ENCODE data around the gene ICA1.
"Not testable (repeated sequence)": the region's sequence is repeated elsewhere in the genome, so short reads cannot be mapped to it uniquely, and the experiment has no call there.

Gene ICA1

GRCh38 chr7:8111282-8111960 is 150.5 kb downstream of the ICA1 start:
- no peak for DNase-seq (ENCODE audit: insufficient read length, low spot score)
- no peak for FAIRE-seq

- FAIRE-seq (no peak), DNase-seq (ENCODE audit: insufficient read length, low spot score) (no peak)
These were observed 152.6 kb downstream of the ICA1 start for GRCh38 chr7:8109196-8110022.

GRCh38 chr7:8105449-8106095 is 156.4 kb downstream of the ICA1 start:
- DNase-seq (ENCODE audit: insufficient read length, low spot score) (no peak), FAIRE-seq (no peak)

GRCh38 chr7:8103282-8103681 is 158.7 kb downstream of the ICA1 start:
- no peak for DNase-seq (ENCODE audit: insufficient read length, low spot score)

GRCh38 chr7:8101292-8101691 is 160.7 kb downstream of the ICA1 start:
- FAIRE-seq; DNase-seq (ENCODE audit: insufficient read length, low spot score): not testable (repeated sequence)

More at GRCh38 chr7:8103282-8103681, 158.7 kb downstream of the ICA1 start:
- no peak for FAIRE-seq

- no peak for FAIRE-seq
These were observed 167.5 kb downstream of the ICA1 start for GRCh38 chr7:8094164-8095140.

GRCh38 chr7:8092140-8092539 is 169.8 kb downstream of the ICA1 start:
- FAIRE-seq (no peak), DNase-seq (ENCODE audit: insufficient read length, low spot score) (no peak)

More at GRCh38 chr7:8094164-8095140, 167.5 kb downstream of the ICA1 start:
- no peak for DNase-seq (ENCODE audit: insufficient read length, low spot score)

- DNase-seq (ENCODE audit: insufficient read length, low spot score) = no peak
- FAIRE-seq = no peak
These were observed 172.8 kb downstream of the ICA1 start for GRCh38 chr7:8089036-8089780.

- DNase-seq (ENCODE audit: insufficient read length, low spot score) (no peak), FAIRE-seq (no peak)
These were observed 175.7 kb downstream of the ICA1 start for GRCh38 chr7:8086239-8086638.

GRCh38 chr7:8085420-8085819 is 176.5 kb downstream of the ICA1 start:
- FAIRE-seq (no peak), DNase-seq (ENCODE audit: insufficient read length, low spot score) (no peak)

GRCh38 chr7:8084836-8085235 is 177.1 kb downstream of the ICA1 start:
- DNase-seq (ENCODE audit: insufficient read length, low spot score) (no peak), FAIRE-seq (no peak)

GRCh38 chr7:8082762-8083161 is 179.2 kb downstream of the ICA1 start:
- DNase-seq (ENCODE audit: insufficient read length, low spot score) = no peak
- FAIRE-seq = no peak

GRCh38 chr7:8078418-8078817 is 183.5 kb downstream of the ICA1 start:
- FAIRE-seq (no peak), DNase-seq (ENCODE audit: insufficient read length, low spot score) (no peak)

- DNase-seq (ENCODE audit: insufficient read length, low spot score) (no peak), FAIRE-seq (no peak)
These were observed 191.4 kb downstream of the ICA1 start for GRCh38 chr7:8070451-8071180.

GRCh38 chr7:8068892-8069686 is 192.9 kb downstream of the ICA1 start:
- no peak for DNase-seq (ENCODE audit: insufficient read length, low spot score)
- FAIRE-seq = no peak

- FAIRE-seq (no peak), DNase-seq (ENCODE audit: insufficient read length, low spot score) (no peak)
These were observed 196.6 kb downstream of the ICA1 start for GRCh38 chr7:8065356-8065813.

- FAIRE-seq = no peak
These were observed 197.1 kb downstream of the ICA1 start for GRCh38 chr7:8064828-8065227.

GRCh38 chr7:8063706-8064297 is 198.2 kb downstream of the ICA1 start:
- no peak for DNase-seq (ENCODE audit: insufficient read length, low spot score)
- FAIRE-seq = no peak

More at GRCh38 chr7:8064828-8065227, 197.1 kb downstream of the ICA1 start:
- DNase-seq (ENCODE audit: insufficient read length, low spot score) = no peak
